Measurements from ENCODE around the gene PPP1R11.

DNA sequence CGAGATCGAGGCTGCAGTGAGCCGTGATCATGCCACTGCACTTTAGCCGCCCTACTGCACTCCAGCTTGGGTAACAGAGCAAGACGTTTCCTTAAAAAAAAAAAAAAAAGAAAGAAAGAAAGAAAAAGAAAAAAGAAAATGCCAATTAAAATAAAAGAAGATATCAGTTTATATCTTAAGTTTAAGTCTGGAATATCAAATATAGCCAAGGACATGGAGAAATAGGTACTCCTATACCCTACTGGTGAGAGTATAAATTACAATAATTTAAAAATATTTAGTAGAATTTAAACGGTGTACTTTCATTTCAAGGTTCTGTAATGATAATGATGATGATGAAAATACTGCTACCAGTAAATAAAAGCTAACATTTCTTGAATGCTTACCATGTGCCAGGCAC is 49.7 kb downstream of the PPP1R11 start:
- TF ChIP-seq, protein P1, sequence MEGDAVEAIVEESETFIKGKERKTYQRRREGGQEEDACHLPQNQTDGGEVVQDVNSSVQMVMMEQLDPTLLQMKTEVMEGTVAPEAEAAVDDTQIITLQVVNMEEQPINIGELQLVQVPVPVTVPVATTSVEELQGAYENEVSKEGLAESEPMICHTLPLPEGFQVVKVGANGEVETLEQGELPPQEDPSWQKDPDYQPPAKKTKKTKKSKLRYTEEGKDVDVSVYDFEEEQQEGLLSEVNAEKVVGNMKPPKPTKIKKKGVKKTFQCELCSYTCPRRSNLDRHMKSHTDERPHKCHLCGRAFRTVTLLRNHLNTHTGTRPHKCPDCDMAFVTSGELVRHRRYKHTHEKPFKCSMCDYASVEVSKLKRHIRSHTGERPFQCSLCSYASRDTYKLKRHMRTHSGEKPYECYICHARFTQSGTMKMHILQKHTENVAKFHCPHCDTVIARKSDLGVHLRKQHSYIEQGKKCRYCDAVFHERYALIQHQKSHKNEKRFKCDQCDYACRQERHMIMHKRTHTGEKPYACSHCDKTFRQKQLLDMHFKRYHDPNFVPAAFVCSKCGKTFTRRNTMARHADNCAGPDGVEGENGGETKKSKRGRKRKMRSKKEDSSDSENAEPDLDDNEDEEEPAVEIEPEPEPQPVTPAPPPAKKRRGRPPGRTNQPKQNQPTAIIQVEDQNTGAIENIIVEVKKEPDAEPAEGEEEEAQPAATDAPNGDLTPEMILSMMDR (IDR thresholded peaks at IDR 0.05), result peak; percentile 22
- no peak for TF ChIP-seq EZH2 (IDR thresholded peaks at IDR 0.05)
- no peak for TF ChIP-seq EZH2phosphoT487 (IDR thresholded peaks at IDR 0.05)

Measured in neural progenitor cell (in vitro differentiated cells).